H9 (cell line): ENCODE results near the gene C11orf58. TPM values are rescaled to one million over a fixed set of nuclear protein-coding genes. Genes with fewer than 3 reads are reported as not detected.

Experiments used
- DNase-seq: peaks from one replicate; pipeline ENCODE4 v3.0.0-alpha.2; 2017
- H2AFZ ChIP-seq: one replicate; pipeline ENCODE4 v1.6.1; 2013; ENCODE audit warnings: mild to moderate bottlenecking, low read length, control low read depth, moderate library complexity
- H2AK5ac ChIP-seq: 2 replicates; pipeline ENCODE4 v1.6.1; 2013; ENCODE audit warnings: low read length, control low read depth, mixed read lengths; ENCODE audit not compliant: insufficient read length
- H2BK120ac ChIP-seq: one replicate; pipeline ENCODE4 v1.6.1; 2013; ENCODE audit warnings: low read depth, mild to moderate bottlenecking, low read length, control low read depth, inconsistent platforms; ENCODE audit not compliant: poor library complexity, severe bottlenecking
- H2BK12ac ChIP-seq: 2 replicates; pipeline ENCODE4 v1.6.1; 2013; ENCODE audit warnings: low read length, control low read depth, mixed read lengths, low read depth; ENCODE audit not compliant: insufficient read length
- H2BK15ac ChIP-seq: 2 replicates; pipeline ENCODE4 v1.6.1; 2013; ENCODE audit warnings: low read depth, low read length, control low read depth
- H2BK20ac ChIP-seq: one replicate; pipeline ENCODE4 v1.6.1; 2013; ENCODE audit warnings: low read depth, mild to moderate bottlenecking, low read length, control low read depth, inconsistent platforms; ENCODE audit not compliant: poor library complexity, severe bottlenecking
- H2BK5ac ChIP-seq: 2 replicates; pipeline ENCODE4 v1.6.1; 2013; ENCODE audit warnings: low read length, control low read depth, mixed read lengths; ENCODE audit not compliant: insufficient read length
- H3K14ac ChIP-seq: 2 replicates; pipeline ENCODE4 v1.6.1; 2013; ENCODE audit warnings: low read length, control low read depth; ENCODE audit not compliant: insufficient read depth
- H3K18ac ChIP-seq: 2 replicates; pipeline ENCODE4 v1.6.1; 2013; ENCODE audit warnings: low read depth, mild to moderate bottlenecking, mixed read lengths, low read length, control low read depth; ENCODE audit not compliant: insufficient read length
- H3K23ac ChIP-seq: 2 replicates; pipeline ENCODE4 v1.6.1; 2013; ENCODE audit warnings: low read length, control low read depth, mixed read lengths, low read depth; ENCODE audit not compliant: insufficient read length
- H3K23me2 ChIP-seq: 2 replicates; pipeline ENCODE4 v1.6.1; 2013; ENCODE audit warnings: low read depth, mild to moderate bottlenecking, mixed read lengths, low read length, control low read depth; ENCODE audit not compliant: insufficient read length, poor library complexity, severe bottlenecking
- H3K27ac ChIP-seq: 2 replicates; pipeline ENCODE4 v1.5.1; 2013; ENCODE audit warnings: low read length, control low read depth, mixed read lengths, low read depth; ENCODE audit not compliant: insufficient read length
- H3K27me3 ChIP-seq: 2 replicates; pipeline ENCODE4 v1.6.1; 2013; ENCODE audit warnings: low read length, control low read depth, inconsistent platforms; ENCODE audit not compliant: insufficient read depth
- H3K4ac ChIP-seq: 2 replicates; pipeline ENCODE4 v1.6.1; 2013; ENCODE audit warnings: low read depth, mild to moderate bottlenecking, control low read depth, inconsistent platforms, low read length, moderate library complexity
- H3K4me1 ChIP-seq: 2 replicates; pipeline ENCODE4 v1.6.1; 2013; ENCODE audit warnings: low read length, control low read depth, inconsistent platforms; ENCODE audit not compliant: insufficient read depth
- H3K4me2 ChIP-seq: 2 replicates; pipeline ENCODE4 v1.6.1; 2013; ENCODE audit warnings: low read length, control low read depth, mixed read lengths; ENCODE audit not compliant: insufficient read length, insufficient read depth
- H3K56ac ChIP-seq: 2 replicates; pipeline ENCODE4 v1.6.1; 2013; ENCODE audit warnings: low read depth, mild to moderate bottlenecking, mixed read lengths, low read length, control low read depth; ENCODE audit not compliant: insufficient read length
- H3K79me1 ChIP-seq: 2 replicates; pipeline ENCODE4 v1.6.1; 2013; ENCODE audit warnings: low read depth, mild to moderate bottlenecking, moderate library complexity, low read length, control low read depth, inconsistent platforms; ENCODE audit not compliant: insufficient read depth, poor library complexity, severe bottlenecking
- H3K79me2 ChIP-seq: 2 replicates; pipeline ENCODE4 v1.6.1; 2013; ENCODE audit warnings: low read length, control low read depth, inconsistent platforms; ENCODE audit not compliant: insufficient read depth
- H3K9ac ChIP-seq: 2 replicates; pipeline ENCODE4 v1.6.1; 2013; ENCODE audit warnings: low read length, control low read depth, mixed read lengths; ENCODE audit not compliant: insufficient read length; ENCODE audit errors: extremely low read depth
- H3K9me3 ChIP-seq: one replicate; pipeline ENCODE4 v1.6.1; 2013; ENCODE audit warnings: low read depth, low read length, inconsistent platforms; ENCODE audit not compliant: control insufficient read depth
- H3T11ph ChIP-seq: one replicate; pipeline ENCODE4 v1.6.1; 2013; ENCODE audit warnings: mild to moderate bottlenecking, low read length, control low read depth, inconsistent platforms
- H4K20me1 ChIP-seq: one replicate; pipeline ENCODE4 v1.6.1; 2013; ENCODE audit not compliant: control insufficient read depth, insufficient read length, insufficient read depth
- H4K5ac ChIP-seq: 2 replicates; pipeline ENCODE4 v1.6.1; 2013; ENCODE audit warnings: low read depth, mild to moderate bottlenecking, mixed read lengths, low read length, control low read depth; ENCODE audit not compliant: insufficient read length
- H4K8ac ChIP-seq: replicated peaks from 2 replicates; pipeline ENCODE4 v1.6.1; 2013; ENCODE audit warnings: low read length, control low read depth, mixed read lengths, low read depth; ENCODE audit not compliant: insufficient read length
- H4K91ac ChIP-seq: 2 replicates; pipeline ENCODE4 v1.6.1; 2013; ENCODE audit warnings: low read depth, mild to moderate bottlenecking, moderate library complexity, mixed read lengths, low read length, control low read depth; ENCODE audit not compliant: insufficient read length
- H3K27ac Mint-ChIP-seq, 3 experiments: 2 replicates in 2 of 3; 3 replicates in 1 of 3; pipeline ENCODE4 v1.8.0; 2020 to 2021; ENCODE audit warnings: mixed read lengths in 3 of 3, mild to moderate bottlenecking in 1 of 3, moderate library complexity in 1 of 3
- H3K27me3 Mint-ChIP-seq: 2 replicates; pipeline ENCODE4 v1.8.0; 2021; ENCODE audit warnings: low read depth, mild to moderate bottlenecking, moderate library complexity, mixed read lengths
- H3K36me3 Mint-ChIP-seq, 3 experiments: 2 replicates in 2 of 3; 3 replicates in 1 of 3; pipeline ENCODE4 v1.8.0; 2020 to 2021; ENCODE audit warnings: low read depth in 3 of 3, mixed read lengths in 3 of 3; ENCODE audit not compliant: insufficient read depth in 1 of 3
- H3K4me1 Mint-ChIP-seq, 2 experiments: 2 replicates each; pipeline ENCODE4 v1.8.0; 2020; ENCODE audit warnings: mixed read lengths in 2 of 2
- H3K4me3 Mint-ChIP-seq, 2 experiments: 2 replicates in 1 of 2; 3 replicates in 1 of 2; pipeline ENCODE4 v1.8.0; 2020 to 2021; ENCODE audit warnings: mild to moderate bottlenecking in 2 of 2, mixed read lengths in 2 of 2, moderate library complexity in 1 of 2
- H3K9me3 Mint-ChIP-seq, 2 experiments: 2 replicates in 1 of 2; 3 replicates in 1 of 2; pipeline ENCODE4 v1.8.0; 2020; ENCODE audit warnings: mild to moderate bottlenecking in 2 of 2, mixed read lengths in 2 of 2, moderate library complexity in 1 of 2
- WGBS: extraction: QIAGEN DNeasy Blood & Tissue Kit; methylation state at CpG from one replicate; pipeline ENCODE4 v1.1.7; 2013; ENCODE audit warnings: missing lambda C conversion rate, low lambda C conversion rate, mixed read lengths; ENCODE audit not compliant: insufficient read length; ENCODE audit errors: extremely low coverage; 5-methylcytosine and 5-hydroxymethylcytosine counted together
- total RNA-seq: library from RNA; stranded (reverse); gene quantifications from 2 replicates; pipeline ENCODE4 v1.2.1, GENCODE V29; 2021
- TF ChIP-seq, protein P1 (sequence below): fragments of 200-600 bp; sonication (generic); conservative IDR thresholded peaks from 3 replicates; pipeline ENCODE4 v1.8.0; 2021; ENCODE audit warnings: antibody characterized with exemption, mild to moderate bottlenecking

C11orf58 gene
- total RNA-seq, 1 experiment from 2014 or later: 169 TPM

- H3K27me3 Mint-ChIP-seq: no peaks in the 10 kb centered on the region; the same call in 1 of the 2 replicates
- Histone ChIP-seq H3K9ac (no peak overlapping the region), H3K79me1 (no peaks in the 10 kb centered on the region), H3K4me1 (0 out of 2 replicates have a peak, but pooled peaks cover 5% of the 10 kb centered on the region), H3K4me2 (no peak overlapping the region), H3K27ac (no peak overlapping the region), H3K23me2 (no peaks in the 10 kb centered on the region), H3K4ac (no peak overlapping the region), H3K23ac (no peak overlapping the region), H4K8ac (no peak overlapping the region), H3K14ac (no peak overlapping the region), H2BK20ac (no peak overlapping the region), H3K18ac (no peak overlapping the region), H4K5ac (no peak overlapping the region), H2AK5ac (no peak overlapping the region), H2BK15ac (no peak overlapping the region), H3T11ph (no peak overlapping the region), H2AFZ (no peak overlapping the region), H2BK5ac (no peak overlapping the region), H3K56ac (no peak overlapping the region), H2BK12ac (no peak overlapping the region), H3K79me2 (no peaks in the 10 kb centered on the region), H2BK120ac (no peak overlapping the region), H4K20me1 (no peaks in the 10 kb centered on the region), H4K91ac (no peak overlapping the region), H3K9me3 (no peaks in the 10 kb centered on the region), H3K27me3 (no peaks in the 10 kb centered on the region)
- peaks cover 35 to 40% of the 10 kb centered on the region in 2 experiments for H3K4me1 Mint-ChIP-seq
- no peak overlapping the region for H3K4me3 Mint-ChIP-seq
- no CpG with 5 or more reads among the region's 6 CpGs for WGBS
- DNase-seq: no peak
- no peak overlapping the region for H3K27ac Mint-ChIP-seq
- H3K9me3 Mint-ChIP-seq: no peaks in the 10 kb centered on the region
- H3K36me3 Mint-ChIP-seq: peaks cover under 1 to 15% (median 9%) of the 10 kb centered on the region in 3 experiments
- TF ChIP-seq, protein P1, sequence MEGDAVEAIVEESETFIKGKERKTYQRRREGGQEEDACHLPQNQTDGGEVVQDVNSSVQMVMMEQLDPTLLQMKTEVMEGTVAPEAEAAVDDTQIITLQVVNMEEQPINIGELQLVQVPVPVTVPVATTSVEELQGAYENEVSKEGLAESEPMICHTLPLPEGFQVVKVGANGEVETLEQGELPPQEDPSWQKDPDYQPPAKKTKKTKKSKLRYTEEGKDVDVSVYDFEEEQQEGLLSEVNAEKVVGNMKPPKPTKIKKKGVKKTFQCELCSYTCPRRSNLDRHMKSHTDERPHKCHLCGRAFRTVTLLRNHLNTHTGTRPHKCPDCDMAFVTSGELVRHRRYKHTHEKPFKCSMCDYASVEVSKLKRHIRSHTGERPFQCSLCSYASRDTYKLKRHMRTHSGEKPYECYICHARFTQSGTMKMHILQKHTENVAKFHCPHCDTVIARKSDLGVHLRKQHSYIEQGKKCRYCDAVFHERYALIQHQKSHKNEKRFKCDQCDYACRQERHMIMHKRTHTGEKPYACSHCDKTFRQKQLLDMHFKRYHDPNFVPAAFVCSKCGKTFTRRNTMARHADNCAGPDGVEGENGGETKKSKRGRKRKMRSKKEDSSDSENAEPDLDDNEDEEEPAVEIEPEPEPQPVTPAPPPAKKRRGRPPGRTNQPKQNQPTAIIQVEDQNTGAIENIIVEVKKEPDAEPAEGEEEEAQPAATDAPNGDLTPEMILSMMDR: no peak
Observed at GRCh38 chr11:16778286-16778685, 39.8 kb downstream of the C11orf58 start.
